GM12878 (cell line): ENCODE results near the gene IMP3. TPM values are rescaled to one million over a fixed set of nuclear protein-coding genes. Genes with fewer than 3 reads are reported as not detected.

ENCODE experiments used
- ATAC-seq: fragments of 200-7000 bp; cut with Tn5 transposase; 3 replicates; pipeline ENCODE4 v1.9.1; 2020; ENCODE audit warnings: mild to moderate bottlenecking, moderate library complexity
- BruUV-seq: library from RNA; stranded (reverse); fragments of 400-500 nt; replicated peaks from 2 replicates; lab custom pipeline; 2021; lab: Mats Ljungman, UMichigan
- CTCF ChIA-PET: fragments of 300-600 bp; sonication (Branson Sonifier 250); formaldehyde crosslinking; extraction: SDS; loops from one replicate; lab custom pipeline; 2021; ENCODE audit warnings: inconsistent platforms; lab: Yijun Ruan, JAX
- POLR2A ChIA-PET: fragments of 350-600 bp; formaldehyde crosslinking; extraction: SDS; loops from one replicate; lab custom pipeline; 2021; ENCODE audit warnings: inconsistent platforms; lab: Charles Lee
- RAD21 ChIA-PET: fragments of 300-600 bp; sonication (Branson Sonifier 250); formaldehyde crosslinking; loops from one replicate; lab custom pipeline; 2023; ENCODE audit warnings: antibody characterized with exemption; ENCODE audit not compliant: unreplicated experiment; lab: Charles Lee
- SMC1A ChIA-PET: fragments of 300-600 bp; sonication (Branson Sonifier 250); formaldehyde crosslinking; loops from one replicate; lab custom pipeline; 2023; ENCODE audit not compliant: unreplicated experiment, uncharacterized antibody; lab: Charles Lee
- DNase-seq: peaks from one replicate; pipeline ENCODE4 v3.0.0-alpha.2; 2011; ENCODE audit warnings: low read depth, low spot score
- FAIRE-seq: peaks from 3 replicates; lab custom pipeline; 2011; peaks lifted over from hg19 to GRCh38; lab: Jason Lieb, UNC
- H2AFZ ChIP-seq: 2 replicates; pipeline ENCODE4 v1.6.0; 2011; ENCODE audit warnings: low read depth, low read length, control low read depth; ENCODE audit not compliant: control insufficient read depth
- H3K27ac ChIP-seq: 2 replicates; pipeline ENCODE4 v1.5.1; 2011; ENCODE audit warnings: control low read depth; ENCODE audit not compliant: control insufficient read depth, insufficient read depth
- H3K27me3 ChIP-seq, 2 experiments: replicated peaks in 1 of 2; 2 replicates each; pipeline versions ENCODE4 v1.6.0 to v1.6.1; 2011; ENCODE audit warnings: low read length in 1 of 2; ENCODE audit not compliant: control insufficient read depth in 2 of 2, insufficient read depth in 2 of 2
- H3K36me3 ChIP-seq, 2 experiments: 2 replicates each; pipeline ENCODE4 v1.5.1; 2011; ENCODE audit warnings: low read length in 1 of 2; ENCODE audit not compliant: control insufficient read depth in 2 of 2, insufficient read depth in 2 of 2
- H3K4me1 ChIP-seq: 2 replicates; pipeline ENCODE4 v1.6.1; 2011; ENCODE audit warnings: mild to moderate bottlenecking, low read length, moderate library complexity, mixed read lengths; ENCODE audit not compliant: control insufficient read depth, insufficient read depth
- H3K4me2 ChIP-seq: 2 replicates; pipeline ENCODE4 v1.6.0; 2011; ENCODE audit warnings: control low read depth; ENCODE audit not compliant: control insufficient read depth, insufficient read depth
- H3K4me3 ChIP-seq: fragments of 200-600 bp; sonication (generic); 2 replicates; pipeline ENCODE4 v1.5.1; 2016
- H3K79me2 ChIP-seq: 2 replicates; pipeline ENCODE4 v1.6.0; 2011; ENCODE audit warnings: low read length; ENCODE audit not compliant: control insufficient read depth, insufficient read depth
- H3K9ac ChIP-seq: 2 replicates; pipeline ENCODE4 v1.8.0; 2011; ENCODE audit warnings: low read length, control low read depth, mixed read lengths; ENCODE audit not compliant: control insufficient read depth, insufficient read depth
- H3K9me3 ChIP-seq: replicated peaks from 3 replicates; pipeline ENCODE4 v1.5.1; 2011; ENCODE audit warnings: mild to moderate bottlenecking, low read length; ENCODE audit not compliant: control insufficient read depth, insufficient read depth
- H4K20me1 ChIP-seq: 2 replicates; pipeline ENCODE4 v1.6.0; 2011; ENCODE audit not compliant: control insufficient read depth, insufficient read depth
- BHLHE40 ChIP-seq, 2 experiments: fragments of 450-650 bp in 1 of 2; IDR thresholded peaks; 2 replicates each; pipeline ENCODE4 v1.6.1; 2011 to 2017; ENCODE audit warnings: low read depth in 2 of 2, borderline replicate concordance in 1 of 2, improper control_type of control experiment in 1 of 2, low read length in 1 of 2, mild to moderate bottlenecking in 1 of 2
- CREB1 ChIP-seq: IDR thresholded peaks from 2 replicates; pipeline ENCODE4 v1.6.1; 2012; ENCODE audit warnings: low read depth, mild to moderate bottlenecking, inconsistent platforms
- MEF2A ChIP-seq: IDR thresholded peaks from 2 replicates; pipeline ENCODE4 v1.6.1; 2011; ENCODE audit warnings: low read depth, mild to moderate bottlenecking, low read length, moderate library complexity; ENCODE audit not compliant: insufficient read depth
- MYB ChIP-seq: fragments of 150-350 bp; IDR thresholded peaks from 2 replicates; pipeline ENCODE4 v1.6.1; 2014; ENCODE audit warnings: mild to moderate bottlenecking, low read depth, low read length, borderline replicate concordance
- NFYA ChIP-seq: IDR thresholded peaks from 2 replicates; pipeline ENCODE4 v1.6.1; 2011; ENCODE audit warnings: low read depth, mild to moderate bottlenecking, low read length, improper control_type of control experiment, borderline replicate concordance
- RB1 ChIP-seq: fragments of 450-650 bp; formaldehyde crosslinking; IDR thresholded peaks from 2 replicates; pipeline ENCODE4 v1.6.1; 2017; ENCODE audit warnings: mild to moderate bottlenecking, borderline replicate concordance
- RCOR1 ChIP-seq: conservative IDR thresholded peaks from 2 replicates; pipeline ENCODE4 v1.6.1; 2012; ENCODE audit warnings: low read depth, low read length, improper control_type of control experiment
- RUNX3 ChIP-seq: IDR thresholded peaks from 2 replicates; pipeline ENCODE4 v1.6.1; 2012; ENCODE audit warnings: low read length, inconsistent platforms
- STAT3 ChIP-seq: IDR thresholded peaks from 2 replicates; pipeline ENCODE4 v1.6.1; 2011; ENCODE audit warnings: low read depth, low read length, improper control_type of control experiment
- ZNF217 ChIP-seq: fragments of 450-650 bp; IDR thresholded peaks from 2 replicates; pipeline ENCODE4 v1.6.1; 2017; ENCODE audit warnings: antibody characterized with exemption, mild to moderate bottlenecking
- WGBS: methylation state at CpG from one replicate; pipeline ENCODE4 v1.1.6; 2016; ENCODE audit warnings: low lambda C conversion rate; ENCODE audit not compliant: insufficient replicate concordance, insufficient coverage; ENCODE audit errors: missing lambda C conversion rate; 5-methylcytosine and 5-hydroxymethylcytosine counted together
- in situ Hi-C: fragments of 300-500 bp; cut with MboI; formaldehyde crosslinking; loops from 9 replicates; pipeline ENCODE4 v1.14.3; 2018; ENCODE audit warnings: mixed read lengths
- intact Hi-C: fragments of 100-400 bp; cut with micrococcal nuclease; formaldehyde crosslinking; loops from one replicate; pipeline ENCODE4 v1.14.2; 2022; ENCODE audit not compliant: unreplicated experiment
- polyA plus RNA-seq, 11 experiments: library from polyadenylated mRNA; depleted of rRNA in 4 of 11; unstranded in 6 of 11; stranded (reverse) in 5 of 11; fragments of >200 nt; fragmentation: Nextera tagmentation in 4 of 11; fragmentation: Illumina TruSeq in 1 of 11; extraction: Ambion mirVana in 4 of 11; extraction: Trizol in 1 of 11; gene quantifications; 1 replicate in 1 of 11; 2 replicates in 10 of 11; pipeline versions ENCODE4 v1.2.1 to v1.2.3, GENCODE V29; 2011 to 2016; ENCODE audit warnings: inconsistent platforms in 2 of 11, missing spikeins in 2 of 11, low read depth in 1 of 11
- total RNA-seq, 4 experiments: library from RNA; depleted of rRNA in 3 of 4; stranded (reverse); fragments of >200 nt in 3 of 4; fragmentation: Illumina TruSeq in 1 of 4; extraction: Trizol in 1 of 4; gene quantifications; 2 replicates each; pipeline versions ENCODE4 v1.2.1 to v1.2.3, GENCODE V29; 2013 to 2021
- TF ChIP-seq, protein P1 (sequence below): IDR thresholded peaks from 2 replicates; pipeline ENCODE4 v1.6.1; 2012; ENCODE audit warnings: low read depth, low read length, improper control_type of control experiment
- TF ChIP-seq, protein P2 (sequence below): fragments of 450-650 bp; IDR thresholded peaks from 2 replicates; pipeline ENCODE4 v1.6.1; 2018; ENCODE audit warnings: mild to moderate bottlenecking, low read depth, moderate library complexity; ENCODE audit not compliant: partially characterized antibody

IMP3 gene
- total and polyA plus RNA-seq, 10 of the 15 experiments (the other 5 are each of a cell fraction or from before 2014, with no cell fraction given): 13.3 to 208 (median 85.2) TPM

DNA sequence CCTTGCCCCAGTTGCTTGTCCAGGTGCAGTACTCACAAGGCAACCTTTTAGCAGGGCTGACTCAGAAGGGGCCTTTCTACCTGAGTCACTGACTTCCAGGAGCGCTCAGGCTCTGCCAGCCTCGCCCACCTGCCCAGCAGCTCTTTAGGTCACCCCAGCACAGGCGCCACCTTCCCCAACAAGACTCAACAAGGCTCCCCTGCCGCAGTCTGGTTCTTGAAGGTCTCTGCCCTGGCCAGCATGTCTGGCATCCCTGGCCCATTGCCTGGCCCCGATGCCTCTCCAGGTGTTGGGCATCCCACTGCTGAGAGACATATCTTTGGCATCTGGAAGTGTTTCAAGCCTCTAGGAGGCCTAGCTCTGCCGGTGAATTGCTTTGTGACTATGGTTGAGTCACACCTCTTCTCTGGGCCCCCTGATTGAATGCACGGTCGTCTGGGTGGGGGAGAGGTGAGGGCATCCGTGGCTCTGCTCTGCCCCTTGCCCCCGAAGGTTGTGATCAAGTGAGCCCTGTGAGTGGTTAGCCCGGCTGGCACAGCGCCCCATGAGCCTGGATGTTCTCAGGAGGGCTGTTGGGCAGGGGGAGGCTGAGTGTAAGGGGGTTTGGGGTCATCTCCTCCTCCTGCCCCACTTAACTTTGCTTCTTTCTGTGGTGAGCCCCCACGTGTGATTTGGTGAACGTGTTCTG is 29.3 kb upstream of the IMP3 start:
- RAD21 ChIA-PET: no interaction called here
- Histone ChIP-seq H3K4me3 (no peak overlapping the region), H3K9me3 (no peaks in the 10 kb centered on the region), H4K20me1 (no peaks in the 10 kb centered on the region), H3K9ac (no peak overlapping the region), H3K36me3 (no peaks in the 10 kb centered on the region), H2AFZ (no peak overlapping the region), H3K27me3 (peaks cover 0 to 2% of the 10 kb centered on the region in 2 experiments; a peak in 3 of 4 replicates), H3K79me2 (no peaks in the 10 kb centered on the region), H3K27ac (no peak overlapping the region), H3K4me2 (no peak overlapping the region), H3K4me1 (no peaks in the 10 kb centered on the region)
- SMC1A ChIA-PET: no interaction called here
- intact Hi-C loops (no loop called here), in situ Hi-C loops (loop anchor here (25.0 kb wide), 1 partner anchor 657 kb away; the partner anchor contains the start of gene PPCDC)
- no TSS peak for BruUV-seq
- no peak for TF ChIP-seq BHLHE40 (IDR thresholded peaks at IDR 0.05; ENCODE audit: borderline replicate concordance in 1 of 2, low read depth in 2 of 2, low read length in 1 of 2)
- TF ChIP-seq, protein P1, sequence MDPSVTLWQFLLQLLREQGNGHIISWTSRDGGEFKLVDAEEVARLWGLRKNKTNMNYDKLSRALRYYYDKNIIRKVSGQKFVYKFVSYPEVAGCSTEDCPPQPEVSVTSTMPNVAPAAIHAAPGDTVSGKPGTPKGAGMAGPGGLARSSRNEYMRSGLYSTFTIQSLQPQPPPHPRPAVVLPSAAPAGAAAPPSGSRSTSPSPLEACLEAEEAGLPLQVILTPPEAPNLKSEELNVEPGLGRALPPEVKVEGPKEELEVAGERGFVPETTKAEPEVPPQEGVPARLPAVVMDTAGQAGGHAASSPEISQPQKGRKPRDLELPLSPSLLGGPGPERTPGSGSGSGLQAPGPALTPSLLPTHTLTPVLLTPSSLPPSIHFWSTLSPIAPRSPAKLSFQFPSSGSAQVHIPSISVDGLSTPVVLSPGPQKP: no peak
- TF ChIP-seq ZNF217: no peak
- TF ChIP-seq CREB1: no peak
- no peak for TF ChIP-seq MYB
- TF ChIP-seq STAT3: no peak
- no peak for TF ChIP-seq RCOR1
- TF ChIP-seq, protein P2, sequence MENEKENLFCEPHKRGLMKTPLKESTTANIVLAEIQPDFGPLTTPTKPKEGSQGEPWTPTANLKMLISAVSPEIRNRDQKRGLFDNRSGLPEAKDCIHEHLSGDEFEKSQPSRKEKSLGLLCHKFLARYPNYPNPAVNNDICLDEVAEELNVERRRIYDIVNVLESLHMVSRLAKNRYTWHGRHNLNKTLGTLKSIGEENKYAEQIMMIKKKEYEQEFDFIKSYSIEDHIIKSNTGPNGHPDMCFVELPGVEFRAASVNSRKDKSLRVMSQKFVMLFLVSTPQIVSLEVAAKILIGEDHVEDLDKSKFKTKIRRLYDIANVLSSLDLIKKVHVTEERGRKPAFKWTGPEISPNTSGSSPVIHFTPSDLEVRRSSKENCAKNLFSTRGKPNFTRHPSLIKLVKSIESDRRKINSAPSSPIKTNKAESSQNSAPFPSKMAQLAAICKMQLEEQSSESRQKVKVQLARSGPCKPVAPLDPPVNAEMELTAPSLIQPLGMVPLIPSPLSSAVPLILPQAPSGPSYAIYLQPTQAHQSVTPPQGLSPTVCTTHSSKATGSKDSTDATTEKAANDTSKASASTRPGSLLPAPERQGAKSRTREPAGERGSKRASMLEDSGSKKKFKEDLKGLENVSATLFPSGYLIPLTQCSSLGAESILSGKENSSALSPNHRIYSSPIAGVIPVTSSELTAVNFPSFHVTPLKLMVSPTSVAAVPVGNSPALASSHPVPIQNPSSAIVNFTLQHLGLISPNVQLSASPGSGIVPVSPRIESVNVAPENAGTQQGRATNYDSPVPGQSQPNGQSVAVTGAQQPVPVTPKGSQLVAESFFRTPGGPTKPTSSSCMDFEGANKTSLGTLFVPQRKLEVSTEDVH: no peak
- no peak for TF ChIP-seq RUNX3
- no peak for TF ChIP-seq MEF2A
- TF ChIP-seq NFYA: no peak
- no peak for TF ChIP-seq RB1
- CTCF ChIA-PET: interaction anchor here (1.2 kb wide), 1 partner anchor 302 kb away, joined by 5 read pairs; no protein-coding TSS in a partner anchor
- POLR2A ChIA-PET: no interaction called here
- no peak for DNase-seq
- no peak for FAIRE-seq
- no peak for ATAC-seq
- 21% methylated on average over 14 of the region's 14 CpGs for WGBS
